UCSD-AML1 (cell line): ENCODE data around the gene MICU1.
"Not testable (repeated sequence)": the region's sequence is repeated elsewhere in the genome, so short reads cannot be mapped to it uniquely, and the experiment has no call there.

Source experiments
- DNase-seq: peaks from one replicate; lab custom pipeline; 2025; ENCODE audit not compliant: unreplicated experiment; lab: John Stamatoyannopoulos, UW

MICU1 gene

GRCh38 chr10:72509206-72509799 is 116.6 kb downstream of the MICU1 start:
- DNase-seq: no peak

DNA sequence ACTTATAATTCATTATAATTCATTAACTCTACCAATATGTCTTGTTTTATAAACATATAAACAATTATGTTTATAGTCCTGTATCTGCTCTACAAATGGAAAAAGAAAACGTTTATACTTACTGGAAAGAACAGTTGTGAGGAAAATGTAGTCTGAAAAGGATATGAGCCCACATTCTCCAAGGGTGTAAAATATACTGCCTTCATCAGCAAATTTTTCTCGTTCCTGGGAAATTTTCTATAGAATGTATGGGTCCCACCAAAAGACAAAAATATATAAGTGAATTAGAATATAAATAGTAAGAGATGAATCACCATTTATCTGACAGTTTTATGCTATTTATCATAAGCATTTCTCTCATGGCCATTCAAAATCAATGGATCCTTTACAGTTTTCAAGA is 117.8 kb downstream of the MICU1 start:
- no peak for DNase-seq

GRCh38 chr10:72506474-72506873 is 119.4 kb downstream of the MICU1 start:
- DNase-seq: no peak

- DNase-seq: no peak
These were observed 120.4 kb downstream of the MICU1 start for GRCh38 chr10:72505435-72505834.

GRCh38 chr10:72503694-72504438 is 122.0 kb downstream of the MICU1 start:
- no peak for DNase-seq

GRCh38 chr10:72503241-72503640 is 122.6 kb downstream of the MICU1 start:
- DNase-seq: no peak

GRCh38 chr10:72502581-72502980 is 123.3 kb downstream of the MICU1 start:
- DNase-seq: no peak

DNA sequence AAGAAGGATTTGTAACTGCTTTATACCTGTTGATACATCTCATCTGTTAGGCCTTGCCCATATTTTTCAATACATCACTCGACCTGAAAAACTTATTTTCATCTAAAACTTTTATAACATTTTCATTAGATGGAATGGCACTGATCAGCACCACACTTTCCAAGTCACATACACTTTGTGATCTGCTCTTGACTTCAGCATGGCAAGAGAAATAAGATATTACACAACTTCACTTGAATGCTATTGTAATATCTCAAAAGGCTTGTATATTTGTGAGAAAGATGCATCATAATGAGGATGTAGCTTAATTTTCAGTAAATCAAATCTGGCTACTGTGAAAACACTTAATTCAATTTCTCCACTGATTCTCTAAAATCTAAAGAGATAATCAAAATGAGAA is 126.2 kb downstream of the MICU1 start:
- DNase-seq: no peak

GRCh38 chr10:72490951-72491350 is 134.9 kb downstream of the MICU1 start:
- no peak for DNase-seq

DNA sequence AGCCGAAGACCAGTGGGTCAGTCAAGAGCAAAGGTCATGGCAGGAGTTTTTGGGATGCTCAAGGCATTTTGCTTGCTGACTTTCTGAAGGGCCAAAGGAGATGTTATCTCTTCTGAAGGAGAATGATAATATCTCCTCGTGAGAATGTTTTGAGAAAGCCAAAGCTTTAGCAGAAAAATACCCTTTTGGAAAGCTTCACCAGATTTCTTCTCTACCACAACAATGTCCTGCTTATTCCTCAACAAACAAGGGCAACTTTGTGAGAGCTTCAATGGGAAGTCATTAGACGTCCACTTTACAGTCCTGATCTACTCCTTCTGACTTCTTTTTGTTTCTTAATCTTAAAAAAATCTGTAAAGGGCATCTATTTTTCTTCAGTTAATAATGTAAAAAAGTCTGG is 138.4 kb downstream of the MICU1 start:
- no peak for DNase-seq

GRCh38 chr10:72487116-72487515 is 138.8 kb downstream of the MICU1 start:
- DNase-seq: no peak

DNA sequence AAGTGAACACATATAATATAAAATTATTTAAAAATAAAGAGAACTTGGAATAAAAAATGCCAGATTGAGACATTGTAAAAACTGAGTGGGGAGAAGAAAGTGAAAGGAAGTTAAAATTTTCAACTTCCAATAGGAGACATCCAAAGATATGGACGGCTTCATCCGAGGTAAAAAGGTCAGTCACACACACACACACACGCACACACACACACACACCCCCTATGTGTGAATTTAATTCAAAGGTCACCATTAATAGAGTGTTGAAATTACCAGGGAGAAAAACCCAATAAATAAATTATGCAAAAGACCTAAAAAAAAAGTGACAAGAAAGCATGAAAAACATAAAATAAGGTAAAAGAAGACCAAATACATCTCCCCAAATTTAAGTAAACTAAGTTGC is 140.2 kb downstream of the MICU1 start:
- no peak for DNase-seq

DNA sequence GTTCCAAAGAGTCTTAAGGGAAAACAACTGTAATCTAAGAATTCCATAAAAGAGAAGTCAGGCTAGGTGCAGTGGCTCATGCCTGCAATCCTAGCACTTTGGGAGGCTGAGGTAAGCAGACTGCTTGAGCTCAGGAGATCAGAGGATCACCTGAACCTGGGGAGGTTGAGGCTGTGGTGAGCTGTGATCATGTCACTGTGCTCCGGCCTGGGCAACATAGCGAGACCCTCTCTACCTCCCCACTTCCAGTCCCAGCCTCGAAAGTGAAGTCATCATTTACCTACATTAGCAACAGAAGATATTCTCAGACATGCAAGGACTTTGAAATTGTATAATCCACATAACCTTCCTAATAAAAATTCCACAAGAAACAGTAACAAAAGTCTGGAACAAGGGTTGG is 141.4 kb downstream of the MICU1 start:
- DNase-seq: no peak

- no peak for DNase-seq
These were observed 142.4 kb downstream of the MICU1 start for GRCh38 chr10:72483471-72483870.

GRCh38 chr10:72480861-72481260 is 145.0 kb downstream of the MICU1 start:
- DNase-seq: no peak

DNA sequence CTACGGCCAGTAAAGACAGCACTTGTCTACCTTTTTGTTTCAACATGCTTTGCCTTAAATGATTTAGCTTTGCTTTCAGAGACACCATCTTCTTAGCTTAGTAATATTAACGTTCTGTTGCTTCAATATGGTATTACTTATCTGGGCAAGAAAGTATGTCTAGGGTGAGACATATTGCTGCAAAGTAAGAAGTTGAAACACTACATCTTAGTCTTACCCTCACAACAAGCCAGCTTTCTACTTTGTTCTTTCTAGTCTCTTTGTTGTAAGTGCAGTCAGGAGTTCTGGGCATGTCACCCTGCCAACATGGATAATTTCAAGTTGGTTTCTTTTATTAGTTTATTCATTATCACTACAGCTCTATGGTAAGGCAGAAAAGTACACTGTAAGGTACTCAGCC is 148.4 kb downstream of the MICU1 start:
- no peak for DNase-seq

DNA sequence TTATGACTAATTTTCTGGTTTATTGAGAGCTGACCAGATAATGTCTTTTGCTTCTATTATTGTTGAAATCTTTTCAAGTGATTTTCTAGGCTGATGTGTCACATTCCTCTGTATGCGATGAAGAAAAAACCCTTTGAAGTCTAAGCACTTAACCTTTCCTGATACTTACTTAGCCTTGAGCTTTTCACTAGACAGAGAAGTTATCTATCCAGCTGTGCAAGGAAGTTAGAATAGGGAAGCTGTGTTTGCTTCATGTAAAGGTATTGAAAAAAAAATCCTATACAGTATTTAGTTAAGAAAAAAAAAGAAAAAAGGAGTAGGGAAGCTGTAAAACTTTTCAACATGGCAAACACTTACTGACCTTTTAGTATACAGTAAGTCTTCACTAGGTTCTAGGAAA is 153.6 kb downstream of the MICU1 start:
- DNase-seq: no peak

GRCh38 chr10:72470666-72471065 is 155.2 kb downstream of the MICU1 start:
- DNase-seq: no peak

DNA sequence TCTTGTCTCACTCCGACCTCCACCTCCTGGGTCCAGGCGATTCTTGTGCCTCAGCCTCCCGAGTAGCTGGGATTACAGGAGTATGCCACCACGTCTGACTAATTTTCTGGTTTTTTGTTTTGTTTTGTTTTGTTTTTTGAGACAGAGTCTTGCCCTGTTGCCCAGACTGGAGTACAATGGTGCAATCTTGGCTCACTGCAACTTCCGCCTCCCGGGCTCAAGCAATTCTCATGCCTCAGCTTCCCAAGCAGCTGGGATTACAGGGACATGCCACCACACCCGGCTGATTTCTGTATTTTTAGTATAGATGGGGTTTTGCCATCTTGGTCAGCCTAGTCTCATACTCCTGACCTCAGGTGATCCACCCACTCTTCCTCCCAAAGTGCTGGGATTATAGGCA is 158.8 kb downstream of the MICU1 start:
- DNase-seq: not testable (repeated sequence)

GRCh38 chr10:72466018-72466417 is 159.9 kb downstream of the MICU1 start:
- DNase-seq: no peak

DNA sequence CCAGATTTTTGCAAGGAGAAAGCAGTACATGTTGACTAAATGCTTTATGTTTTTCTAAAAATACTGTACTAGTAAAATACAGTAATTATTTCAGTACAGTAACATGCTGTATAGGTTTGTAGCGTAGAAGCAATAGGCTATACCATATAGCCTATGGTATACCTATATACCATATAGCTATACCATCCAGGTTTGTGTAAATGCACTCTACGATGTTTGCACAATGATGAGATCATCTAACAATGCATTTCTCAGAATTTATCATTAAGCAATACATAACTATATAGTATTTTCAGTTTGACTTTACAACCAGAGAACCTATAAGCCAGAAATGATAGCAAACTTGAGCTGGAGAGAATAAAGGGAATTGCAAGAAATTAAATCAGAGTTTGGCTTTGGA is 161.4 kb downstream of the MICU1 start:
- DNase-seq: no peak

DNA sequence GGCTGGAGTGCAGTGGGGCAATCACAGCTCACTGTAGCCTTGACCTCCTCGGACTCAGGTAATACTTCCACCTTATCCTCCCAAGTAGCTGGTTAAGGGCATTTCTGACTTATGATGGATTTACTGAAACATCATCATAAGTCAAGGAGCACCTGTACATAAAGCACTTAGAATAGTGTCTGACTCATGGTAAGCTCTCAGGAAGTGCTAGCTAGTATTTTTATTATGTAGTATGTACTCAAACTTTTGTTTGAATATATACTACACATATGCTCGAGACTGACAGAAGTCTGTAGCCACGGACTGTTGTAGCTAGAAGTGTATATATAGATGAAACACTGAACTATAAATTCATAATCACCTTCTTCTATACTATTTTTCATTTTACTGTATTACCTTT is 163.6 kb downstream of the MICU1 start:
- DNase-seq: no peak

- no peak for DNase-seq
These were observed 164.8 kb downstream of the MICU1 start for GRCh38 chr10:72461085-72461484.
